HG03025 (cell line): ENCODE measurements around the gene CHAF1A.

ENCODE experiments used
- ATAC-seq: cut with Tn5 transposase; IDR thresholded peaks from one replicate; pipeline ENCODE4 v1.9.1; 2021; ENCODE audit warnings: mild to moderate bottlenecking, moderate library complexity; ENCODE audit not compliant: unreplicated experiment, low FRiP score

The CHAF1A gene

GRCh38 chr19:4400135-4400936, 2.1 kb upstream of the CHAF1A start, which contains the start of gene SH3GL1:
SH3GL1 (minus strand) TSS chr19:4400547; CDS start chr19:4400368, 179 bp downstream.
- peak; percentile 46 for ATAC-seq

- no peak for ATAC-seq
Observed at GRCh38 chr19:4401769-4402170, 670 bp upstream of the CHAF1A start.

DNA sequence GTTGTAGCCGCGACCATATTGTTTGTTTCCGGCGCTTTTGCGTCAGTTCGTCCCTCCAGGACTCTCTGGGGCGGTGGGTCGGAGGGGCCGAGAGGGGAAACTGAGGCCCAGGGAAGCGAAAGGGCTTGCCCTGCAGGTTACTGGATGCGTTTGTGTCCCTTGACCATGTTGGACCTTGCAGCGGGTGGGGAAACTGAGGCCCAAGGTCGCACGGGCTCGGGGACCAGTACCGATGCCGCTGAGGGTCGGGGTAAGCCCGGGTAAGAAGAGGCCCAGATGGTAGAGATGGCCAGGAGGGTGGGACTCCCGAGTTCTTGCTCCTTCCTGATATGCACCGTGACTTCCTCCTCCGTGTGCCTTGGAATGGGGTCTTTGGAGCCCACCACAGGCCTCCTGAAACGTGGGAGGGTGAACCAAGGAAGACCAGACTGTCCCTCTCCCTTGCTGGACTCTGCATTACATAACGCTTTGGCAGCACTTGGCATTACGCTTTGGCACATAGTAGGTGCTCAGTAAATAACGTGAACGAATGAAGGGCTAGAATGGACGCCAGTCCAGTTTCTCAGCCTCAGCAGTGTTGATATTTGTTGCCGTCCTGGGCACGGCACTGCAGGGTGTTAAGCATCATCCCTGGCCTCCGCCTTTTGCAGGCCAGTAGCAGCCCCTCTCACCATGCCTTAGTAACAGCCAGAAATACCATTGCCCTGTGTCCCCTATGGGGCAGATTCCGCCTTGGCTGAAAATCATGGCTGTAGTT, 743 bp downstream of the CHAF1A start:
- ATAC-seq: no peak

GRCh38 chr19:4405977-4406376, 3.5 kb downstream of the CHAF1A start:
- ATAC-seq: no peak

DNA sequence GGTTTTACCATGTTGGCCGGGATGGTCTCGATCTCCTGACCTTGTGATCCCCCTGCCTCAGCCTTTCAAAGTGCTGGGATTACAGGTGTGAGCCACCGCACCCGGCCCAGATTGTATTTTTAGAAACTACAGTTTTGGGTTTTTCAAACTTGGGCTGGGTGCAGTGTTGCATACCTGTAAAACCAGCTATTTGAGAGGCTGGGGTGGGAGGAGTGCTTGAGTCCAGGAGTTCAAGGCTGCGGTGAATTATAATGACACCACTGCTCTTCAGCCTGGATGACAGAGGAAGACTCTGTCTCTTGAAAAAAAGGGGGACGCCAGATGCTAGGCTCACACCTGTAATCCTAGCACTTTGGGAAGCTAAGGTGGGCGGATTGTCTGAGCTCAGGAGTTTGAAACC, 4.2 kb downstream of the CHAF1A start:
- ATAC-seq: no peak

DNA sequence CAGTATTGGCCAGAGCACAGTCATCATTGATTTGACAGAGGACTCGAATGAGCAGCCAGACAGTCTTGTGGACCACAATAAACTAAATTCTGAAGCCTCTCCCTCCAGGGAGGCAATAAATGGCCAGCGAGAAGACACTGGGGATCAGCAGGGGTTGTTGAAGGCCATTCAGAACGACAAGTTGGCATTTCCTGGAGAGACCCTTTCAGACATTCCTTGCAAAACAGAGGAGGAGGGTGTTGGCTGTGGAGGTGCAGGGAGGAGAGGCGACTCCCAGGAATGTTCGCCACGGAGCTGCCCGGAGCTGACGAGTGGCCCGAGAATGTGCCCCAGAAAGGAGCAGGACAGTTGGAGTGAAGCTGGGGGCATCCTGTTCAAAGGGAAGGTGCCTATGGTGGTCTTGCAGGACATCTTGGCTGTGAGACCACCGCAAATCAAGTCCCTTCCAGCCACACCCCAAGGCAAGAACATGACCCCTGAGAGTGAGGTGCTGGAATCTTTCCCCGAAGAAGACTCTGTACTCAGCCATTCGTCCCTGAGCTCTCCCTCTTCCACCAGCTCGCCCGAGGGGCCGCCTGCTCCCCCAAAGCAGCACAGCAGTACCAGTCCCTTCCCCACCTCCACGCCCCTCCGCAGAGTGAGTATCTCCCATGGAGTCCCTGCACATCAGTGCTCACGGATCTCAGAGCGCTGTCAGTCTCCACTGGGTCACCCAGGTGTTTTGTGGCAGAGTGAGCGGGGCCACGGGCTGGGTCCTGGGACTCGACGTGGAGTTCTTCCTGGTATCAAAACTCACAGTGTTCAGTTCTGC, 6.9 kb downstream of the CHAF1A start:
- ATAC-seq: no peak

GRCh38 chr19:4413588-4413987, 11.1 kb downstream of the CHAF1A start:
- no peak for ATAC-seq

- ATAC-seq: no peak
Observed at GRCh38 chr19:4414144-4414799, 11.8 kb downstream of the CHAF1A start.

GRCh38 chr19:4414800-4415321, 12.4 kb downstream of the CHAF1A start:
- ATAC-seq: no peak

DNA sequence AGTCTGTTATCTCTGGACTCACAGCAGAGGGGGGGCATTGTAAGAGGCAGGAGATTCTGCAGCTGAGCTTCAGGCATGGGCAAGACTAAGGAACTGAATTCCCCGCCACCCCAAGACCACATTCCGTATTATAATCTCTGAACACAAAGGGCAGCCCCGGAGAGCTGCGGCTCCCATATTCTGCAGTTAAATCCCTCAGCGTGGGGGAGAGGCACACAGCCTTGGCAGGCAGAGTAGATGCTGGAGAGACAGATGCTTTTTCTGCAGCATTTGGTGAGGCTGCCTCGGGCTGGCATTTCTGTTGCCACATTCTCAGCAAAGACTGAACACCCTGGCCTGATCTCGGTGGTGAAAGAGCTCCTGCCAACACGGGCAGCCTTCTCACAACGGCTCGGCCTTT, 12.9 kb downstream of the CHAF1A start:
- ATAC-seq: no peak

DNA sequence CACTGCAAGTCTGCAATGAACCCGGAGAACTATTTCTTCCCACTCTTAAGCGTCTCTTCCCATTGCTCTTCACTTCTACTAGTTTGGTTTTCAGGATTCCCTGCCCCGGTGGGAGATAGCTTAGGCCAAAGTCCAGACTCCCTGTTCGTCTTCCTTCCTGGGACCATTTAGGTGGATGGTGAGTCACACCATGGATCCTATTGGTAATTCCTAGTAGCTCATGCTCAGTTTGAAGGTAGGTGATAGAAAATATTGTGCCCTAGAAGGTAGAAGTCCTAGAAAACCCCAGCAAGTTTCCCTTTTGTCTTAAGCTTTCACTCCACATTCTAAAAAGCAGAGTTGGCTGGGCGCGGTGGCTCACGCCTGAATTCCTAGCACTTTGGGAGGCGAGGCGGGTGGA, 13.8 kb downstream of the CHAF1A start:
- ATAC-seq: no peak

GRCh38 chr19:4423416-4424126, 21.1 kb downstream of the CHAF1A start:
- ATAC-seq: no peak

GRCh38 chr19:4425537-4425936, 23.1 kb downstream of the CHAF1A start:
- no peak for ATAC-seq

GRCh38 chr19:4428326-4428975, 26.0 kb downstream of the CHAF1A start:
- no peak for ATAC-seq

- ATAC-seq: no peak
Observed at GRCh38 chr19:4429256-4429655, 26.8 kb downstream of the CHAF1A start.

- ATAC-seq: no peak
Observed at GRCh38 chr19:4429771-4430171, 27.3 kb downstream of the CHAF1A start.

- no peak for ATAC-seq
Observed at GRCh38 chr19:4430760-4431159, 28.3 kb downstream of the CHAF1A start.

GRCh38 chr19:4431296-4431695, 28.9 kb downstream of the CHAF1A start:
- no peak for ATAC-seq
